Activated B cell treated with CpG ODN at 0.5 μM for 24 hours (primary cell): ENCODE measurements around the gene GLTP. TPM values are rescaled to one million over a fixed set of nuclear protein-coding genes. Genes with fewer than 3 reads are reported as not detected.

Experiments used
- ATAC-seq: fragments of 200-7000 bp; cut with Tn5 transposase; one replicate; pipeline ENCODE4 v1.10.0; 2021; ENCODE audit warnings: low read depth, mild to moderate bottlenecking, moderate library complexity
- CTCF ChIA-PET: fragments of 350-600 bp; sonication (Branson Sonifier 250); formaldehyde crosslinking; loops from one replicate; lab custom pipeline; 2021; ENCODE audit warnings: antibody characterized with exemption; lab: Charles Lee
- POLR2A ChIA-PET: fragments of 350-600 bp; sonication (Branson Sonifier 250); formaldehyde crosslinking; loops from one replicate; lab custom pipeline; 2021; ENCODE audit warnings: antibody characterized with exemption; lab: Charles Lee
- DNase-seq: peaks from one replicate; pipeline ENCODE4 v3.0.0; 2022
- H3K27ac Mint-ChIP-seq: one replicate; pipeline ENCODE4 v1.8.0; 2020; ENCODE audit warnings: mixed read lengths
- H3K27me3 Mint-ChIP-seq: one replicate; pipeline ENCODE4 v1.8.0; 2021; ENCODE audit warnings: mixed read lengths
- H3K36me3 Mint-ChIP-seq: one replicate; pipeline ENCODE4 v1.8.0; 2021; ENCODE audit warnings: low read depth, mixed read lengths
- H3K4me1 Mint-ChIP-seq: one replicate; pipeline ENCODE4 v1.8.0; 2021; ENCODE audit warnings: mixed read lengths
- H3K4me3 Mint-ChIP-seq: one replicate; pipeline ENCODE4 v1.8.0; 2020; ENCODE audit warnings: mild to moderate bottlenecking, mixed read lengths
- H3K9me3 Mint-ChIP-seq: one replicate; pipeline ENCODE4 v1.8.0; 2020; ENCODE audit warnings: mixed read lengths
- intact Hi-C: fragments of 100-400 bp; cut with micrococcal nuclease; formaldehyde crosslinking; loops from one replicate; pipeline ENCODE4 v1.15.1; 2024
- total RNA-seq: library from RNA; stranded (reverse); gene quantifications from 2 replicates; pipeline ENCODE4 v1.2.3, GENCODE V29; 2022
- TF ChIP-seq, protein P1 (sequence below): fragments of 200-600 bp; IDR thresholded peaks from one replicate; pipeline ENCODE4 v1.8.0; 2022; ENCODE audit warnings: antibody characterized with exemption, mild to moderate bottlenecking

Gene GLTP
- total RNA-seq, 1 donor from 2014 or later: 26.5 TPM

DNA sequence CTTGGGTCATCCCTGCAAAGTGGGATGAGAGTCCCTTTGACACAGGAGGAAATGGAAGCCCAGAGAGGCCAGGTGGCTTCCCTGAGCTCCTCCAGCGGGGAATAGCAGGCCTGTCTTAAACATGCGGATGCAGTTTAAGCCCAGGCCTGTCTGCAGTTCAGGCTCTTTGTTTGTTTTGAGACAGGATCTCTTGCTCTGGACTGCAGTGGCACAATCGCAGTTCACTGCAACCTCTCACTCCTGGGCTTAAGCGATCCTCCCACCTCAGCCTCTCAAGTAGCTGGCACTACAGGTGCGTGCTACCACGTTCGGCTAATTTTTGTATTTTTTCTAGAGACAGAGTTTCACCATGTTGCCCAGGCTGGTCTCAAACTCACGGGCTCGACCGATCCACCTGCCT is 50.7 kb downstream of the GLTP start:
- H3K4me3 Mint-ChIP-seq: no peak overlapping the region
- no peak overlapping the region for H3K27ac Mint-ChIP-seq
- DNase-seq (no peak), ATAC-seq (no peak)
- H3K9me3 Mint-ChIP-seq: no peaks in the 10 kb centered on the region
- intact Hi-C loops: no loop called here
- peaks cover 28% of the 10 kb centered on the region for H3K27me3 Mint-ChIP-seq
- peaks cover 4% of the 10 kb centered on the region for H3K4me1 Mint-ChIP-seq
- H3K36me3 Mint-ChIP-seq: no peaks in the 10 kb centered on the region
- ChIA-PET CTCF (interaction anchor here (1.3 to 2.1 kb wide), 2 partner anchors 15 to 23 kb away, joined by 3 to 9 read pairs; no protein-coding TSS in a partner anchor), POLR2A (no interaction called here)
- TF ChIP-seq, protein P1, sequence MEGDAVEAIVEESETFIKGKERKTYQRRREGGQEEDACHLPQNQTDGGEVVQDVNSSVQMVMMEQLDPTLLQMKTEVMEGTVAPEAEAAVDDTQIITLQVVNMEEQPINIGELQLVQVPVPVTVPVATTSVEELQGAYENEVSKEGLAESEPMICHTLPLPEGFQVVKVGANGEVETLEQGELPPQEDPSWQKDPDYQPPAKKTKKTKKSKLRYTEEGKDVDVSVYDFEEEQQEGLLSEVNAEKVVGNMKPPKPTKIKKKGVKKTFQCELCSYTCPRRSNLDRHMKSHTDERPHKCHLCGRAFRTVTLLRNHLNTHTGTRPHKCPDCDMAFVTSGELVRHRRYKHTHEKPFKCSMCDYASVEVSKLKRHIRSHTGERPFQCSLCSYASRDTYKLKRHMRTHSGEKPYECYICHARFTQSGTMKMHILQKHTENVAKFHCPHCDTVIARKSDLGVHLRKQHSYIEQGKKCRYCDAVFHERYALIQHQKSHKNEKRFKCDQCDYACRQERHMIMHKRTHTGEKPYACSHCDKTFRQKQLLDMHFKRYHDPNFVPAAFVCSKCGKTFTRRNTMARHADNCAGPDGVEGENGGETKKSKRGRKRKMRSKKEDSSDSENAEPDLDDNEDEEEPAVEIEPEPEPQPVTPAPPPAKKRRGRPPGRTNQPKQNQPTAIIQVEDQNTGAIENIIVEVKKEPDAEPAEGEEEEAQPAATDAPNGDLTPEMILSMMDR: no peak

DNA sequence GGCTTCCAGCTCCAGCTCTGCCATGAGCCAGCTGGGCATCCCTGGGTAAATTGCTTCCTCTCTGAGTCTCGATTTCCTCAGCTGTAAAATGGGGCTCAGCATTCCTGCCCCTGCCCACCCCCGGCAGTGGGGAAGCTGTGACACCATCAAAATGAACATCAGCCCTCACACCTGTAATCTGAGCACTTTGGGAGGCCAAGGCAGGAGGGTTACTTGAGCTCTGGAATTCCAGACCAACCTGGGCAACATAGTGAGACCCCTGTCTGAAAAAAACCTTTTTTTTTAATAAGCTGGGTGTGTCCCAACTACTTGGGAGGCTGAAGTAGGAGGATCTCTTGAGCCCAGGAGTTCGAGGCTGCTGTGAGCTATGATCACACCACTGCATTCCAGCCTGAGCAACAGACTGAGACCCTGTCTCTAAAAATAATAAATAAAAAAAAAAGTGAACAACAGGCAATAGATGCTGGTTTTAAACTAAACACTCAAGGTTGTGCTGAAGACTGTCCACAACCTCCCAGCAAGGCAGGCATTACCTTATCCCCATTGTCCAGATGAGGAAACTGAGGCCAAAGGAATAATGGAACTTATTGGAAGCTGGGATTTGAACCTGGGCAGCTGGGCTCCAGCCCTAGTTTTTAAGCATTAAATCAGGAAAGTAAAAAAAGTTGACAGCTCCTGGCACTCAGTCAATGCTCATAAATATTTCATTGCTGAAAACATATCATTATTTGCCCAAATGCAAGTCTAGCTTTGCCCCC is 51.4 kb downstream of the GLTP start:
- no peak overlapping the region for H3K4me3 Mint-ChIP-seq
- no peaks in the 10 kb centered on the region for H3K9me3 Mint-ChIP-seq
- peaks cover 27% of the 10 kb centered on the region for H3K27me3 Mint-ChIP-seq
- no peaks in the 10 kb centered on the region for H3K36me3 Mint-ChIP-seq
- intact Hi-C loops: no loop called here
- H3K27ac Mint-ChIP-seq: no peak overlapping the region
- CTCF ChIA-PET: interaction anchor here (1.3 to 2.1 kb wide), 2 partner anchors 16 to 24 kb away, joined by 3 to 9 read pairs; no protein-coding TSS in a partner anchor
- TF ChIP-seq, protein P1: no peak
- ATAC-seq: no peak
- peaks cover 4% of the 10 kb centered on the region for H3K4me1 Mint-ChIP-seq
- no peak for DNase-seq
- POLR2A ChIA-PET: no interaction called here

DNA sequence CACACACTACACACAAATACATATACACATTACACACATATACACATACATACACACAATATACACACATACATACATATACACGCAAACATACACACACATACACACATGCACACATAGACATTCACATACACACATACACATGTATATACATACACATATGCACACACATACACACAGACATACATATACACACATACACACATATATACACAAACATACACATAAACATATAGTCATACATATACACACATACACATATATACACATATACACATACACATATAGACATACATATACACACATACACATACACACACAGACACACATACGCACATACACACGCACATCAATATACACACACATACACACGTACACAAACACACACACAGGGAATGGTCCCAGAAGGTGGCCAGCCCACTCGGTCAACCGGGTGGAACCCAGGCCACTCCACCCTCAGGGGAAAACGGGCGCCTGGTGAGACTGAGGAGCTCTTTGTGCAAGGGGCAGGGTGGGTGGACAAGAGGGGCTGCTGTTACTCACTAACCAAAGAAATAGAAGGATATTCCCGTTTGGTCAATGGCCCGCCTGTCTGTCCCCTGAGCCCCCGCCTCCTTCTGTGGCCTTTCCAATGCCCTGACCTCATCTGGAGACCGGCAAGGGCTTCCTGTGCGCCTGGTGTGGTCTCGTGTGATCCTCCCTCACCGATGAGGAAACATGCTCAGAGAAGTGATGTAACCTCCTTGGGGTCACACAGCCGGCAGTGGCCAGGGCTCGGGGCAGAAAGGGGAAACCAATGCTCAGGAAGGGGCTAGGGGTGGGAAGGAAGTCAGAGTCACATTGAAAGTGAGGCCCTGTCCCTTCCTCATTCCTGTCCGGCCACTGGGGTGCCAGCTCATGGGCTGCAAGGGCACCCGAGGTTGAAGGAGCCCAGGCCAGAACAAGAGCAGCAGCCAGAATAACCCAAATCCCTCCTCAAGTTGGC is 52.5 kb downstream of the GLTP start:
- CTCF ChIA-PET: interaction anchor here (2.1 kb wide), 1 partner anchor 17 kb away, joined by 9 read pairs; no protein-coding TSS in a partner anchor
- no peaks in the 10 kb centered on the region for H3K9me3 Mint-ChIP-seq
- POLR2A ChIA-PET: no interaction called here
- H3K36me3 Mint-ChIP-seq: no peaks in the 10 kb centered on the region
- TF ChIP-seq, protein P1: no peak
- no peak overlapping the region for H3K27ac Mint-ChIP-seq
- H3K4me3 Mint-ChIP-seq: no peak overlapping the region
- no peak for ATAC-seq
- no peaks in the 10 kb centered on the region for H3K4me1 Mint-ChIP-seq
- DNase-seq: no peak
- peaks cover 22% of the 10 kb centered on the region for H3K27me3 Mint-ChIP-seq
- intact Hi-C loops: no loop called here

DNA sequence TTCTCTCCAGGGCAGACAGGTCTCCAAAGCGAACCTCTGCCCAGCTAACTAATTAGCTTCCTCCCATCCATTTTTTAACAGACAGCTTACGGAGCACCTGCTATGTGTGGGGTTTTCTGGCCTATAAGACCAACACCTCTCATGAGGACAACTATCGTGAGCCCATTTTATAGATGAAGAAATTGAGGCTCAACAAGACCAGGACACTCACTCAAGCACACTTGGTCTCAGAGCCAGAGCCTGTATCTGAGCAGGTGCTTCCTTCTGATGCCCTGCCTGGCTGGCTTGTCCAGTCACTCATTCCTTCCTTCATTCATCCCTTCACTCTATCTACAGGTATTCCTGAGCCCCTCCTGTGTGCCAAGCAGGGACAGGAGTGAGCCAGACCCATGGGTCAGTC is 53.3 kb downstream of the GLTP start:
- ATAC-seq: no peak
- Mint-ChIP-seq H3K27me3 (peaks cover 22% of the 10 kb centered on the region), H3K4me1 (no peaks in the 10 kb centered on the region), H3K27ac (no peak overlapping the region), H3K9me3 (no peaks in the 10 kb centered on the region), H3K36me3 (no peaks in the 10 kb centered on the region), H3K4me3 (no peak overlapping the region)
- TF ChIP-seq, protein P1: no peak
- intact Hi-C loops: no loop called here
- ChIA-PET POLR2A (no interaction called here), CTCF (interaction anchor here (0.8 kb wide), 1 partner anchor 18 kb away, joined by 3 read pairs; no protein-coding TSS in a partner anchor)
- no peak for DNase-seq

DNA sequence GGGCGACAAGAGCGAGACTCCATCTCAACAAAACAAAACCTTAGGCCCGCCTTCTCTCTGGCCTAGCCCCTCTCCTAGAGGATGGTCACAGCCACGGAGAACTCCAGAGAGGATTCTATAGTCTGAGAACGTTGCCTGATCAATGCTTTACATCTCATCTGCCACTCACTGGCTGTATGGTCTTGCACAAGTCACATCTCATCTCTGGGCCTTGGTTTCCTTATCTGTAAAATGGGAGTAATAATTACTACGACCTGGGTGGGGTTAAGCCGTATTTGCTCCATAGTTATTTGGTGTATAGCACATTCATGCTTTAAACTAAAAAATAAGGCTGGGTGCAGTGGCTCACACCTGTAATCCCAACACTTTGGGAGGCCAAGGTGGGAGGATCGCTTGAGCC is 55.6 kb downstream of the GLTP start:
- POLR2A ChIA-PET: no interaction called here

More for the DNA sequence above, 55.6 kb downstream of the GLTP start:
- no peak for DNase-seq
- intact Hi-C loops: no loop called here
- Mint-ChIP-seq H3K27me3 (peaks cover 15% of the 10 kb centered on the region), H3K27ac (no peak overlapping the region), H3K36me3 (no peaks in the 10 kb centered on the region), H3K9me3 (no peaks in the 10 kb centered on the region), H3K4me1 (no peaks in the 10 kb centered on the region), H3K4me3 (no peak overlapping the region)
- ATAC-seq: no peak
- TF ChIP-seq, protein P1: no peak
- CTCF ChIA-PET: no interaction called here
